ENCODE data around the gene CCL20. TPM values are rescaled to one million over a fixed set of nuclear protein-coding genes. Genes with fewer than 3 reads are reported as not detected.

Gene CCL20
- total and polyA plus RNA-seq, 2 of the 8 experiments (the other 6 are each of a cell fraction or from before 2014, with no cell fraction given): not detected

DNA sequence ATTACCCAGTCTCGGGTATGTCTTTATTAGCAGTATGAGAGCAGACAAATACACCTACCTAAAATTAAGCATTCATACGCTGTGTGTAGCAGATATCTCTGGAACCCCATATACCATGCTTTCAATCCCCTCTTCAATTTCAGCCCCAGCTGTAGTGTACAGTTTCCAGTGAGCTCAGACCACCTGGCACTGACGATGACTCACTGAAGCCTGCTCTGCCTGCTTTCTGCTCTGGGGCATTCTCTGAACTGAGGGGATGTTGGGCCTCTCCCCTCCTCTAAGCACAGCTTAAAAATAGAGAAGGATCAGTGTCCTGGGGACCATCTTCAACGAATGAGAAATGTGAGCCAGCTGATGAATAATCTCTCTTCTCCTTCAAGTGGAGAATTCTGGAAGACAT lies 8.7 kb upstream of the CCL20 start:
- H3K79me2 ChIP-seq (ENCODE audit: control insufficient read depth in 1 of 2, insufficient read depth in 2 of 2, low read length in 2 of 2): no peaks in the 10 kb centered on the region
- H3K9ac ChIP-seq (replicated peaks in 1 of 4; ENCODE audit: extremely low read depth in 1 of 4, low read depth in 3 of 4, low read length in 3 of 4): no peak overlapping the region
- no peaks in the 10 kb centered on the region for H3K27me3 ChIP-seq (replicated peaks in 1 of 4; ENCODE audit: control insufficient read depth in 3 of 4, extremely low read depth in 1 of 4, insufficient read depth in 3 of 4, low read length in 3 of 4)
- no peak overlapping the region for H2BK5ac ChIP-seq (ENCODE audit: low read depth, low read length)
- no peak overlapping the region for H3K4me2 ChIP-seq (ENCODE audit: insufficient read depth in 1 of 2, low read depth in 2 of 2, low read length in 2 of 2)
- H3K27ac ChIP-seq (ENCODE audit: low read depth, low read length): no peak overlapping the region
- H3K14ac ChIP-seq (ENCODE audit: insufficient read length): no peak overlapping the region
- no peaks in the 10 kb centered on the region for H4K20me1 ChIP-seq (replicated peaks in 1 of 2; ENCODE audit: control insufficient read depth in 1 of 2, insufficient read depth in 2 of 2, low read length in 2 of 2)
- H2AK5ac ChIP-seq (ENCODE audit: low read depth, low read length): no peak overlapping the region
- H3K56ac ChIP-seq (replicated peaks; ENCODE audit: insufficient read length, low read depth, low read length): no peak overlapping the region
- no peak overlapping the region for H2BK20ac ChIP-seq (ENCODE audit: low read length)
- DNase-seq (ENCODE audit: low read depth in 1 of 2, low spot score in 2 of 2) (no peak), FAIRE-seq (no peak)
- H2BK120ac ChIP-seq (replicated peaks; ENCODE audit: low read depth, low read length): no peak overlapping the region
- H4K8ac ChIP-seq (ENCODE audit: extremely low read depth, insufficient read depth, low read length): no peak overlapping the region
- peaks cover 0 to 2% (median 0%) of the 10 kb centered on the region in 4 experiments; a peak in 1 of 7 replicates for H3K4me1 ChIP-seq (replicated peaks in 1 of 4; ENCODE audit: control insufficient read depth in 3 of 4, insufficient read depth in 4 of 4, low read length in 3 of 4)
- WGBS, 2 experiments (ENCODE audit: extremely low coverage in 1 of 2, insufficient coverage in 1 of 2, insufficient read length in 1 of 2, insufficient replicate concordance in 2 of 2, low coverage in 1 of 2, low lambda C conversion rate in 2 of 2, missing lambda C conversion rate in 1 of 2): 81% methylated on average over 4 of the region's 4 CpGs; no CpG with 5 or more reads in 1 of the 2 experiments
- no peak overlapping the region for H3K23ac ChIP-seq (ENCODE audit: insufficient read length)
- H4K5ac ChIP-seq (ENCODE audit: insufficient read length, low read depth, low read length): no peak overlapping the region
- 0 out of 2 replicates have a peak overlapping the region, but pooled peaks have one; percentile 53 for H2AFZ ChIP-seq (ENCODE audit: low read length)
- H3K36me3 ChIP-seq (ENCODE audit: control insufficient read depth in 2 of 4, insufficient read depth in 4 of 4, low read length in 3 of 4): no peaks in the 10 kb centered on the region
- no peaks in the 10 kb centered on the region for H3K79me1 ChIP-seq (ENCODE audit: low read depth, low read length)
- 0 out of 2 replicates have a peak, but pooled peaks cover 1% of the 10 kb centered on the region for H3K23me2 ChIP-seq (ENCODE audit: low read depth, low read length)
- H3K4ac ChIP-seq (replicated peaks; ENCODE audit: insufficient read length, low read depth, low read length): no peak overlapping the region
- no peak overlapping the region for H2BK12ac ChIP-seq (ENCODE audit: low read depth, low read length)
- no peak overlapping the region for H2BK15ac ChIP-seq (ENCODE audit: low read length)
- ChIA-PET POLR2A (ENCODE audit: partially characterized antibody) (interaction anchor here (0.6 to 0.7 kb wide), 2 partner anchors 67 to 621 kb away, joined by 3 read pairs; partner anchors contain the start of gene DAW1), CTCF (ENCODE audit: partially characterized antibody) (interaction anchor here (0.5 to 2.0 kb wide), 5 partner anchors 9 to 65 kb away, joined by 3 to 7 read pairs (median 3); partner anchors contain the start of gene CCL20)
- H4K91ac ChIP-seq (replicated peaks; ENCODE audit: insufficient read length, low read length): no peak overlapping the region
- H3K9me3 ChIP-seq (ENCODE audit: insufficient read depth in 2 of 2, low read depth in 1 of 2, low read length in 1 of 2): no peaks in the 10 kb centered on the region
- H3K18ac ChIP-seq (ENCODE audit: extremely low read depth, low read length): no peak overlapping the region
- H3K4me3 ChIP-seq (ENCODE audit: extremely low read depth in 1 of 4, insufficient read depth in 2 of 4, low read depth in 3 of 4, low read length in 4 of 4): no peak overlapping the region
- TF ChIP-seq JUN (IDR thresholded peaks at IDR 0.05; ENCODE audit: low read depth, low read length) (no peak), RNF2 (IDR thresholded peaks at IDR 0.05; ENCODE audit: borderline replicate concordance, low read depth, low read length, missing control alignments, poor library complexity, severe bottlenecking) (no peak), JUND (IDR thresholded peaks at IDR 0.05; ENCODE audit: low read length) (no peak), CEBPB (IDR thresholded peaks at IDR 0.05; ENCODE audit: low read depth, low read length) (no peak), CHD1 (IDR thresholded peaks at IDR 0.05; ENCODE audit: low read depth, low read length) (no peak), YY1 (IDR thresholded peaks at IDR 0.05; ENCODE audit: low read depth, low read length) (no peak), POU5F1 (IDR thresholded peaks at IDR 0.05; ENCODE audit: low read depth, low read length) (no peak), ZNF274 (IDR thresholded peaks at IDR 0.05; ENCODE audit: borderline replicate concordance, extremely low read depth, low read length) (no peak), SRF (IDR thresholded peaks at IDR 0.05; ENCODE audit: low read depth, low read length) (no peak), NRF1 (IDR thresholded peaks at IDR 0.05; ENCODE audit: low read depth, low read length) (no peak), KDM1A (IDR thresholded peaks at IDR 0.05; ENCODE audit: borderline replicate concordance, low read length) (no peak)
- TF ChIP-seq, protein P1, sequence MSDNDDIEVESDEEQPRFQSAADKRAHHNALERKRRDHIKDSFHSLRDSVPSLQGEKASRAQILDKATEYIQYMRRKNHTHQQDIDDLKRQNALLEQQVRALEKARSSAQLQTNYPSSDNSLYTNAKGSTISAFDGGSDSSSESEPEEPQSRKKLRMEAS (IDR thresholded peaks at IDR 0.05): no peak
- TF ChIP-seq, protein P2, sequence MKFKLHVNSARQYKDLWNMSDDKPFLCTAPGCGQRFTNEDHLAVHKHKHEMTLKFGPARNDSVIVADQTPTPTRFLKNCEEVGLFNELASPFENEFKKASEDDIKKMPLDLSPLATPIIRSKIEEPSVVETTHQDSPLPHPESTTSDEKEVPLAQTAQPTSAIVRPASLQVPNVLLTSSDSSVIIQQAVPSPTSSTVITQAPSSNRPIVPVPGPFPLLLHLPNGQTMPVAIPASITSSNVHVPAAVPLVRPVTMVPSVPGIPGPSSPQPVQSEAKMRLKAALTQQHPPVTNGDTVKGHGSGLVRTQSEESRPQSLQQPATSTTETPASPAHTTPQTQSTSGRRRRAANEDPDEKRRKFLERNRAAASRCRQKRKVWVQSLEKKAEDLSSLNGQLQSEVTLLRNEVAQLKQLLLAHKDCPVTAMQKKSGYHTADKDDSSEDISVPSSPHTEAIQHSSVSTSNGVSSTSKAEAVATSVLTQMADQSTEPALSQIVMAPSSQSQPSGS (IDR thresholded peaks at IDR 0.05; ENCODE audit: low read length): no peak

Measured in H1 (cell line).